Activated CD8-positive, alpha-beta T cell treated with anti-CD3 and anti-CD28 coated beads for 36 hours (primary cell): ENCODE results near the gene SOCS1. TPM values are rescaled to one million over a fixed set of nuclear protein-coding genes. Genes with fewer than 3 reads are reported as not detected.

Source experiments
- ATAC-seq: fragments of 200-7000 bp; cut with Tn5 transposase; one replicate; pipeline ENCODE4 v1.10.0; 2021; ENCODE audit warnings: mild to moderate bottlenecking, moderate library complexity
- CTCF ChIA-PET: fragments of 350-600 bp; sonication (Branson Sonifier 250); formaldehyde crosslinking; loops from one replicate; lab custom pipeline; 2021; ENCODE audit warnings: antibody characterized with exemption; lab: Charles Lee
- POLR2A ChIA-PET: fragments of 350-600 bp; sonication (Branson Sonifier 250); formaldehyde crosslinking; loops from one replicate; lab custom pipeline; 2021; ENCODE audit warnings: antibody characterized with exemption; lab: Charles Lee
- DNase-seq: peaks from one replicate; pipeline ENCODE4 v3.0.0-alpha.2; 2020
- H3K27ac Mint-ChIP-seq: one replicate; pipeline ENCODE4 v1.8.0; 2021; ENCODE audit warnings: mild to moderate bottlenecking, mixed read lengths
- H3K27me3 Mint-ChIP-seq: one replicate; pipeline ENCODE4 v1.8.0; 2021; ENCODE audit warnings: mixed read lengths
- H3K36me3 Mint-ChIP-seq: one replicate; pipeline ENCODE4 v1.8.0; 2021; ENCODE audit warnings: low read depth, mixed read lengths
- H3K4me1 Mint-ChIP-seq: one replicate; pipeline ENCODE4 v1.8.0; 2021; ENCODE audit warnings: low read depth, mixed read lengths
- H3K4me3 Mint-ChIP-seq: one replicate; pipeline ENCODE4 v1.8.0; 2021; ENCODE audit warnings: mild to moderate bottlenecking, moderate library complexity, mixed read lengths
- H3K9me3 Mint-ChIP-seq: one replicate; pipeline ENCODE4 v1.8.0; 2021; ENCODE audit warnings: mixed read lengths
- intact Hi-C: fragments of 100-400 bp; cut with micrococcal nuclease; formaldehyde crosslinking; loops from one replicate; pipeline ENCODE4 v1.10.0; 2022
- total RNA-seq, 2 experiments: library from RNA; stranded (reverse); gene quantifications; one replicate each; pipeline ENCODE4 v1.2.3, GENCODE V29; 2021
- TF ChIP-seq, protein P1 (sequence below): fragments of 200-600 bp; IDR thresholded peaks from one replicate; pipeline ENCODE4 v1.8.0; 2022; ENCODE audit warnings: antibody characterized with exemption, mild to moderate bottlenecking

Gene SOCS1
- total RNA-seq, 2 experiments from 2014 or later, result 75.7 to 75.8 TPM

- Mint-ChIP-seq H3K4me3 (no peak within 1 kb of the TSS), H3K36me3 (no peaks in the 10 kb centered on the region), H3K9me3 (no peaks in the 10 kb centered on the region), H3K4me1 (no peaks in the 10 kb centered on the region), H3K27me3 (no peaks in the 10 kb centered on the region), H3K27ac (no peak within 1 kb of the TSS)
- ATAC-seq, result no peak
- POLR2A ChIA-PET, result interaction anchor here (0.9 to 2.0 kb wide), 6 partner anchors 9 to 86 kb away, joined by 3 to 7 read pairs (median 3); no protein-coding TSS in a partner anchor
- DNase-seq, result no peak
- TF ChIP-seq, protein P1, sequence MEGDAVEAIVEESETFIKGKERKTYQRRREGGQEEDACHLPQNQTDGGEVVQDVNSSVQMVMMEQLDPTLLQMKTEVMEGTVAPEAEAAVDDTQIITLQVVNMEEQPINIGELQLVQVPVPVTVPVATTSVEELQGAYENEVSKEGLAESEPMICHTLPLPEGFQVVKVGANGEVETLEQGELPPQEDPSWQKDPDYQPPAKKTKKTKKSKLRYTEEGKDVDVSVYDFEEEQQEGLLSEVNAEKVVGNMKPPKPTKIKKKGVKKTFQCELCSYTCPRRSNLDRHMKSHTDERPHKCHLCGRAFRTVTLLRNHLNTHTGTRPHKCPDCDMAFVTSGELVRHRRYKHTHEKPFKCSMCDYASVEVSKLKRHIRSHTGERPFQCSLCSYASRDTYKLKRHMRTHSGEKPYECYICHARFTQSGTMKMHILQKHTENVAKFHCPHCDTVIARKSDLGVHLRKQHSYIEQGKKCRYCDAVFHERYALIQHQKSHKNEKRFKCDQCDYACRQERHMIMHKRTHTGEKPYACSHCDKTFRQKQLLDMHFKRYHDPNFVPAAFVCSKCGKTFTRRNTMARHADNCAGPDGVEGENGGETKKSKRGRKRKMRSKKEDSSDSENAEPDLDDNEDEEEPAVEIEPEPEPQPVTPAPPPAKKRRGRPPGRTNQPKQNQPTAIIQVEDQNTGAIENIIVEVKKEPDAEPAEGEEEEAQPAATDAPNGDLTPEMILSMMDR, result no peak
- intact Hi-C loops, result no loop called here
- CTCF ChIA-PET, result interaction anchor here (0.7 to 1.3 kb wide), 3 partner anchors 9 to 14 kb away, joined by 3 to 4 read pairs (median 3); no protein-coding TSS in a partner anchor
Observed at GRCh38 chr16:11272921-11273720, 17.1 kb upstream of the SOCS1 start, which contains the start of gene PRM3. TSS of gene PRM3 (minus strand) at chr16:11273629. CDS start at chr16:11273595, 34 bp downstream.

DNA sequence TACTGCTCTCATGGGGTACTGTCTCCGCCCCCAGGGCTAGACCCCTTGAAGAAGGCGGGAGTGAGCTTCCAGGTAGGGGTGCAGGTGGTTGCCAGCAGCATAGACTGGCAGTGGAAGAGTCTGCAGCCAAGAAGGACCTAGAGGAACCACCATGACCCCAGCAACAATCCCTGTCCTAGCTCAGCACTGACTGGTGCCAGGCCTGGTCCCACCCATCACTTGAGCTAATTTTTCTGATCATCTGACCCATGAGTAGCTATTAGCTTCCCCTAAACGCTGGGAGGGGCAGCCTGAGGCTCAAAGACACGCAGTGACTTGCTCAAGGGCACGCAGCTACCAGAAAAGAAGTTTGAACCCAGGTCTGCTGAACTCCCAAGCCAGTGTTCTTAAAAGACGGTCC, 16.5 kb upstream of the SOCS1 start:
- no peaks in the 10 kb centered on the region for H3K9me3 Mint-ChIP-seq
- POLR2A ChIA-PET, result interaction anchor here (1.0 to 2.0 kb wide), 3 partner anchors 8 to 14 kb away, joined by 3 to 7 read pairs (median 4); no protein-coding TSS in a partner anchor
- CTCF ChIA-PET, result no interaction called here
- intact Hi-C loops, result no loop called here
- DNase-seq (no peak), ATAC-seq (no peak)
- TF ChIP-seq, protein P1, result no peak
- H3K36me3 Mint-ChIP-seq, result no peaks in the 10 kb centered on the region
- H3K27ac Mint-ChIP-seq, result no peak overlapping the region
- H3K4me1 Mint-ChIP-seq, result no peaks in the 10 kb centered on the region
- H3K27me3 Mint-ChIP-seq, result no peaks in the 10 kb centered on the region
- H3K4me3 Mint-ChIP-seq, result no peak overlapping the region

- intact Hi-C loops, result no loop called here
- no peaks in the 10 kb centered on the region for H3K9me3 Mint-ChIP-seq
- ATAC-seq (no peak), DNase-seq (no peak)
- H3K4me1 Mint-ChIP-seq, result no peaks in the 10 kb centered on the region
- ChIA-PET POLR2A (interaction anchor here (0.7 to 1.4 kb wide), 2 partner anchors 11 to 13 kb away, joined by 3 to 4 read pairs; no protein-coding TSS in a partner anchor), CTCF (no interaction called here)
- H3K27ac Mint-ChIP-seq, result no peak overlapping the region
- TF ChIP-seq, protein P1, result no peak
- H3K36me3 Mint-ChIP-seq, result no peaks in the 10 kb centered on the region
- H3K4me3 Mint-ChIP-seq, result no peak overlapping the region
- no peaks in the 10 kb centered on the region for H3K27me3 Mint-ChIP-seq
Observed at GRCh38 chr16:11271610-11272009, 15.6 kb upstream of the SOCS1 start.

DNA sequence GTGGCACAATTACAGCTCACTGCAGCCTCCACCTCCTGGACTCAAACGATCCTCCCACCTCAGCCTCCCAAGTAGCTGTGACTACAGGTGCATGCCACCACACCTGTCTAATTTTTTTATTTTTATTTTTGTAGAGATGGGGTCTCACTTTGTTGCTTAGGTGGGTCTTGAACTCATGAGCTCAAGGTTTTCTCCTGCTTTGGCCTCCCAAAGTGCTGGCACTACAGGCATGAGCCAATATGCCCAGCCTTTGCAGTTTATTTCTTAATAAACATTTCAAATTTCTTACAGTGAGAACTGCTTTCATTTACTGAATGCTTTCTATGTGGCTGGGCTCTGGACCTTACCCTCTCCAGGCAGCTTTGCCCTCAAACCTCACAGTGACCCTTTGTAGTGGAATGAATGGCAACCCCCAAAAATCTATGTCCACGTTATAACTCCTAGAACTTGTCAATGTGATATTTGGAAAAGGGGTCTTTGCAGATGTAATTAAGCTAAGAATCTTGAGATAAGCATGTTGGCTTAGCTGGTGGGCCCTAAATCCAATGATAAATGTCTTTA, 14.7 kb upstream of the SOCS1 start:
- Mint-ChIP-seq H3K27me3 (no peaks in the 10 kb centered on the region), H3K9me3 (no peaks in the 10 kb centered on the region), H3K4me1 (no peaks in the 10 kb centered on the region), H3K36me3 (no peaks in the 10 kb centered on the region), H3K4me3 (no peak overlapping the region), H3K27ac (no peak overlapping the region)
- DNase-seq (no peak), ATAC-seq (no peak)
- TF ChIP-seq, protein P1, result no peak
- POLR2A ChIA-PET, result interaction anchor here (0.7 kb wide), 2 partner anchors 10 to 13 kb away, joined by 3 read pairs; no protein-coding TSS in a partner anchor
- intact Hi-C loops, result no loop called here
- CTCF ChIA-PET, result interaction anchor here (1.1 kb wide), 1 partner anchor 306 kb away, joined by 3 read pairs; no protein-coding TSS in a partner anchor
